KOPT-K1 (cell line): ENCODE results near the gene TMEM214.

Experiments used
- H3K27ac ChIP-seq: fragments of 200-600 bp; sonication (generic); 2 replicates; pipeline ENCODE4 v1.5.1; 2016; ENCODE audit warnings: antibody characterized with exemption, mild to moderate bottlenecking, low read depth, low read length; ENCODE audit not compliant: poor library complexity, severe bottlenecking
- H3K36me3 ChIP-seq: fragments of 200-600 bp; sonication (generic); 2 replicates; pipeline ENCODE4 v1.5.1; 2017; ENCODE audit warnings: antibody characterized with exemption, mild to moderate bottlenecking, low read length, moderate library complexity; ENCODE audit not compliant: insufficient read depth
- H3K9me3 ChIP-seq: fragments of 200-600 bp; sonication (generic); 2 replicates; pipeline ENCODE4 v1.5.1; 2017; ENCODE audit warnings: antibody characterized with exemption, low read length, mild to moderate bottlenecking; ENCODE audit not compliant: insufficient read depth, poor library complexity, severe bottlenecking

TMEM214 gene

DNA sequence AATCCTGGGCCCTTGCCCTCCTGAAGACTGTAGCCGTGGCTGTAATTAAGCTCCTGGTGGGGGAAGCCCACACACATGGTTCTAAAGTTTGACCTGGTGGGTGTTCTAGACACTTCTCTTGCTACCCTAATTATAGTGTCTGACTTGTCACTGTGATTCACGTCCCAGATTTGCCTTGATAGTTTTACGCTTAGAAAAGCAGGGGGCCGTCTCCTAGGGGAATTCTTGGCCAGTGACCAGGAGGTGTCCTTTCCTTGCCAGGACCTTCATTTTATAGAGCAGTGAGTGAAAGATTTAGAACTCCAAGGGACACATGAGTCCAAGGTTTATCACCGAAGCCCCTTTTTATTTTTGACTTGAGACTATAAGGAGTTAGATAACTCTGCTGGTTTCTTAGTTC lies 9.0 kb downstream of the TMEM214 start:
- Histone ChIP-seq H3K9me3 (no peaks in the 10 kb centered on the region), H3K36me3 (peaks cover 67% of the 10 kb centered on the region), H3K27ac (no peak overlapping the region)

DNA sequence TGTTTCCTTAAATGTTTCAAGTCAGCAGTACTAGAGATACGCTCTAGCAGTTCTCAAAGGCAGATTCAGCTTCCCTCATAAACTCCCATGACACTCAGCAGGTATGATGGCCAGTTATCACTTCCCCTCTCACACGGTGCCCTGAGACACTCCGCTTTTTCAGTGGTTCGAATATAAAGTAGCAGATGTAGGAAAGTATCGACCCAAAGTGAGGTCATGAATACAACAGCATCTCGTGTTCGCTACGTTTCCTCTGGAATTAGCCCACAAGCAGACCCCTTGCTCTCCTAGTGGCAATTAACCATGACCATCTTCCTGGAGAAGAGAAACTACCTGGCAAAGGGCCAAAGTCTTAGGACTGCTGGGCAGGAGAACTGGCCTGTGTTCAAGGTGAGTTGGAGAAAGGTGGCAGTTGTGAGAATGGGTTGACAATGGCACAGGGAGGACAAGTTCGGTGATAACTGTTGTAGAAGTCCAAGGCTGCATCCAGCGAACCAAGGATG lies 9.4 kb downstream of the TMEM214 start:
- no peak overlapping the region for H3K27ac ChIP-seq
- no peaks in the 10 kb centered on the region for H3K9me3 ChIP-seq
- H3K36me3 ChIP-seq, result peaks cover 62% of the 10 kb centered on the region

DNA sequence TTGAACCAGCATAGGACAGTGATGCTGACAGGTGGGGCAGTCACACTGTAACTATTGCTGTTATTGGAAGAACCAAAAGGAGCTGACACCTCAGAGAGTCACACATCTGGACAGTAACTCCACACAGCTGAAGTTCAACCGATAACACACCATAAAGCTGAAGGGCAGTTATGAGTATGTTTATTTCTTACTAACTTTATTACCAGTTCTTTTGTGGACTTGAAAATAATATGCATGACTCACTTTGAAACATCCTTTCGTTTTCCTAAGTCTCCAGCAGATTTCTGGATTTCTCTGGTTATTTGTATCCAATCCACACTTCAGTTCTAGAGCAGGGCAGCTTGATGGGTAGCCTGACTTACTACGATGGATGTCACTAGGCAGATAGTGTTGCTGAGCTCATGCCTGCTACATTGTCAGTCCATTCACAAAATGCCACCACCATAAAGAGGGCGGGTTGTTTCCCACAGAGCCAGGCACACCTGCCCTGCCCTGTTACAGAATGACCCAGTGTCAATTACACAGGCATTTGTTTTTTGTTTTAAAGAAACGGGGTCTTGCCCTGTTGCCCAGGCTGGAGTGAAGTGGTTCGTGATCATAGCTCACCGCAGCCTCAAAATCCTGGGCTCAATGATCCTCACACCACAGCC lies 10.3 kb downstream of the TMEM214 start:
- Histone ChIP-seq H3K9me3 (no peaks in the 10 kb centered on the region), H3K36me3 (peaks cover 53% of the 10 kb centered on the region), H3K27ac (no peak overlapping the region)

DNA sequence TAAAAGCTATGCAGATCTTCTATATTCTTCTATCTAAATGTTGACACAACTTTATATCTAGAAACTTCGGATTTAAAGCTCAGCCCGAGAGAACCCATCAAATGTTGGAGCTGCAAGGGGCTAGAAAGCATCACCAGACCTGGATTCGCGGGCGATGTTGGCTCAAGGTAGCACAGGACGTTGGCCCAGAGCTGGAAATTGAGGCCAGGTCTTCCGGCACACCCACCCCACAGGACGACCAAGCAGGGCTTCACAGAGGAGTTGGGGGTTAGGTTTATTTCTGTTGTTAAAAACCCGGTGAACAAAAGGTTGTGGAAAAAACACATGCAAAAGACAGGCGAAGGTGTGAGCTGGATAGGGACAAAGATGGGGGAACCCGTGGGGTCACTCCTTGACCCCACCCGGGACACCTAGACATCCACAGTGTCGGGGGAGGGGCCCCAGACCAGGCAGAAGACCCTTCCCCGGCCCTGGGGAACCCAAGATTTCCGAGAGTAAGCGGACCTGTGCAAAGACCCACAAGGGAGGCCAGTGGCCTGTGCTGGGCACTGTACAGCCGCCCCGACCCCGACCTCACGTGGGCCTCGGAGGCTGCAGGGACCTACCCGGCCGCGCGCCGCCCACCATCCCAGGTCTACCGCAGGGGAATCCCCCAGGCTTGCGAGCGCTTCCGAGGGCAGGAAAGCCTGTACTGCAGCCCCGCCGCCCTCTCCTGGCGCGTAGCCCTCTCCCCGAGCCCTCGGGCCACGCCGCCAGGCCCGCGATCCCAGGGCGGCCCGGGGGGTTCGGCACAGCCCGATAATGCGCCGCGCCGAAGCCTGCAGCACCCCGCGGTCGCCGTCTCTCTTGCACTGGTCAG lies 16.9 kb downstream of the TMEM214 start:
- peak overlapping the region; percentile 88 for H3K27ac ChIP-seq
- H3K9me3 ChIP-seq, result no peaks in the 10 kb centered on the region
- peaks cover 15% of the 10 kb centered on the region for H3K36me3 ChIP-seq

DNA sequence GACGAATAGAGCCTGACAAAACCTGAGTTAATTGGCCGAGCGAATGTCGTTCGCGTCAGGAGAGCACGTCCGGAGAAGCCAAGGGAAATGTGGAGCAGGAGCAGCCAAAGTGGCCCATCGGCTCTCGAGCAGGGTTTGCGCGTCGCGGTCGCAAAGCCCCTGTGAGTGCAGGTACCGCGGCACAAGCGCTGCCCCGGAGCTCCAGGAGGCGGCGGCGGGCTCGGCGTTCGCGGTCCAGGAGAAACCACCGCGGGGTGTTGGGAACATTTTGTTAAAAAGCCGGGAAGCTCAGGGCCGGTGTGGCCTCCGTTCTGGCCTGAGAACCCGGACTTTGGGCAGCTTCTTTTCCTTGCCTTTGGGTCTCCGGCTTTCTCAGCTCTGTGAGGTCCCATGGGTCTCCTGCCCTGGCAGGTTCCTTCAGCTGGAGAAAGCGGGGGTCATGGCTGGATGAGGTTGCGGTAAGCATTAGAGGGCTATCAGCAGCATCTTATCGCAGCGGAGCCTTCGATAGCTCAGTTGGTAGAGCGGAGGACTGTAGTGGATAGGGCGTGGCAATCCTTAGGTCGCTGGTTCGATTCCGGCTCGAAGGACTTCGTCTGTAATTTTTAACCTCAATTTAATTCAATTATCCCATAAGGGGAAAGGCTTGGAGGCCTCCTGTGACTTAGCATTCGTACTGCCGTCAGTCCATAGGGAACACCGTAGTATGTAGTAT lies 17.7 kb downstream of the TMEM214 start:
- peaks cover 23% of the 10 kb centered on the region for H3K36me3 ChIP-seq
- peak overlapping the region; percentile 88 for H3K27ac ChIP-seq
- H3K9me3 ChIP-seq, result no peaks in the 10 kb centered on the region

DNA sequence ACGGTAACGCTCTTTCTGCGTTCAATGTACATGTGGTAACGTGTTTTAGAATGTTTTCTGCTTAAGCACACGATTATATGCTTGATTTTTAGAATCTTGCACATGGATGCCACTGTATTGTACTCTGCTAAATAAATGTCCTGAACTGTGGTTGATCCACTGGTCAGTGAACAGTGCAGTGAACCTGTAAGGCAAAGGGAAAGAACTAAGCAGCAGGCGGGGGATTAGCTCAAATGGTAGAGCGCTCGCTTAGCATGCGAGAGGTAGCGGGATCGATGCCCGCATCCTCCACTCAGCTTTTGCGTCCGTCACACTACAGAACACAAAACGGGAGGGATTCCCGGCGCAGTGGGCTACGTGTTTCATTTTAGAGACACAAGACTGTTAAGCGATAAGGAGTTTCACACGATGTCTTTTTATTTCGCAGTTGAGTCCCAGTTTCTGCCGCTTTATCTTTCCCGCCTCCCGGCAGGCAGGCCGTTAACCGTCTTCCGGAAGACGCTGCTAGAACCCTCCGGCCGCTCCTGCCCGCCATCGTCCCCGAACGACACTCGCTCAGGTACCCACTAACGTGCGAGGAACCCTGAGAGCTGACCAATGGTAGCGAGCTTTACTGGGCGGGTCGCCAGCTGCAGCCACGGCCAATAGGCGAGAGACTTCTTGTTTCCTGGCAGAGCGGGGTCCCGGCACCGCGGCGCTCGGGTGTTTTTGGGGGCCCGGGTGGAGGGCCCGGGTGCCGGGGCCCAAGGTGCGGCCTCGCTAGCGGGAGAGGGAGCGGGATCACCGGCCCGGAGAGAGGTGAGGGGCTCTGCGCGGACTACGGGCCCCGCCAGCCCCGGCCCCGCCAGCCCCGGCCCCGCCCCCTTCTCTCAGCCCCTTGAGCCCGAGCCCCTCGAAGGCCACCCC lies 18.5 kb downstream of the TMEM214 start, which contains the start of gene AGBL5:
Gene AGBL5, plus strand, starts transcription at position 673 of the 906 bp plus-strand sequence. CDS start 1,291 bp downstream, outside the sequence.
- H3K27ac ChIP-seq, result peak within 1 kb of the TSS; percentile 88
- H3K36me3 ChIP-seq, result peaks cover 31% of the 10 kb centered on the region

DNA sequence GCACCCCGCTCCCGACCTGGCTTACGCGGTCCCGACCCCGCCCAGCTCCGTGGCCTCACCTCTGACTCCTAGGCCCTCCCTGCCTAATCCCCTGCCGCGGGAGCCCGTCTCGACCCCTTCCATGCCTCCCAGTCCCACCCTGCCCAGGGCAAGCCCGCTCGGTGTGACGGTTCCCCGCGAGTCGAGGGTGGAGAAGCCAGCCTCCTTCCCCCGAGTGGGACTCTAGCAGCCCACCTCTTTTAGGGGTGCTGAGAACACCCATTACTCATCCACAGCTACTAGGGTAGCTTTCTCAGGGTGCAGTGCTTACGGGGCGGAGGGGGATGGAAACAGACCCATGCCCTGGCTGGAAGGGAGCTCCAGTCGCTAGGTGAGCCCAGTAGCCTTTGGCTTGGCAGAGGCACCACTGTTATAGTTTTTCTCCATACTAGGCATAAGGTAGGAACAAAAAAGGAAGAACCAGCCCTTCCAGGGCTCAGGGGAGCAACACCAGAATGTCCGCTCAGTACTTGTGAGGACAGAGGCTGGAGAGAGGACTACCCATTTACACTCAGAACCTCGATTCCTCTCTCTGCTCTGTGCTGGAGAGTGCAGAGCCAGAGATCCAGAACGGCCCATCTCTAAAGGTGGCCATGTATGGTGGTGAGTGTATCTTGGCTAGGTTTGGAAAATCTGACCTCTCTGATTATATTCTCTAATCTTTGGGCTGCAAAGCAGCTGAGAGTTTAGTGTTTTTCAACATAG lies 19.3 kb downstream of the TMEM214 start:
- H3K36me3 ChIP-seq, result peaks cover 39% of the 10 kb centered on the region
- H3K27ac ChIP-seq, result peak overlapping the region; percentile 88
- H3K9me3 ChIP-seq, result no peaks in the 10 kb centered on the region

More for the DNA sequence above, 18.5 kb downstream of the TMEM214 start, which contains the start of gene AGBL5:
- no peaks in the 10 kb centered on the region for H3K9me3 ChIP-seq

DNA sequence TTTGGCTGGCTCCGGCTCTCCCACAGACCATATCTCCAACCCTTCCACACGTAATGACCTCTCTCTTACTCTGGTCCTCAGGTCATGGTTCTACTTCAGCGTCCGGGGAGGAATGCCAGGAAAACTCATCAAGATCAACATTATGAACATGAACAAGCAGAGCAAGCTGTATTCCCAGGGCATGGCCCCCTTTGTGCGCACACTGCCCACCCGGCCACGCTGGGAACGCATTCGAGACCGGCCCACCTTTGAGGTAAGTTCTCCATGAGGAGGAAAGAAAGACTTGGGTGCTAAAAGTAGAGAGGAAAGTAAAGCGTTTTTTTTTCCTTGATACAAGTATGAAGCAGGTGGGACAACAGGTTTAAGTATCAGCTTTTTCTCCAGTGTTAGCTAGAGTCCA lies 20.6 kb downstream of the TMEM214 start:
- no peaks in the 10 kb centered on the region for H3K9me3 ChIP-seq
- no peak overlapping the region for H3K27ac ChIP-seq
- peaks cover 50% of the 10 kb centered on the region for H3K36me3 ChIP-seq

DNA sequence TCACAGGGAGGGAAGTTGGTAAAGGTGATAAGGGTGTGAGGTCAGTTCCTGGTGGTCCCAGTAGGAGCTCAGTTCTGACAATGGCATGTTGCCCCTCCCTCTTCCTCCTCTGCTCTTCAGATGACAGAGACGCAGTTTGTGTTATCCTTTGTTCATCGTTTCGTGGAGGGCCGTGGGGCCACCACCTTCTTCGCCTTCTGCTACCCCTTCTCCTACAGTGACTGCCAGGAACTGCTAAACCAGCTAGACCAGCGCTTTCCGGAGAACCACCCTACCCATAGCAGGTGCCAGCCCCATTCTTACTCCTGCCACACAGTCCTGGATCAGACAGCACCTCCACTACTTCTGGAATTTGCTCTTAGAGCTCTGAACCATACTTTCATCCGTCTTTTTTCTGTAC lies 21.0 kb downstream of the TMEM214 start:
- H3K36me3 ChIP-seq, result peaks cover 54% of the 10 kb centered on the region
- no peak overlapping the region for H3K27ac ChIP-seq
- no peaks in the 10 kb centered on the region for H3K9me3 ChIP-seq

DNA sequence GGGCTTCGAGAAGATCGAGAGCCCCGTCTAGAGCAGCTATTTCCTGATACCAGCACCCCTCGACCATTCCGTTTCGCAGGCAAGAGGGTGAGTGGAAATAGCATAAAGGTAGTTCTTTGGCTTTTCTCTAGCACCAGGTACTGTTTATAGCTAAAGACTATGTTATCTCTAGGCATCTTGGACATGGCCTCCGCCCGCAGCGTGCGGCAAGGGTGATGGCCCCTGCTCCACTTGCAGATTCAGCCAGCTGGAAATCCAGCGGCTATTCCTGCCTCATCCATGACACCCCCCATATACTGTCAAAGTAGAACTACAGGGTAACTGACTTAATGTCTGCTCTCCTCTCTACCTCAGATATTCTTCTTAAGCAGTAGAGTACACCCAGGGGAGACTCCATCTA lies 22.0 kb downstream of the TMEM214 start:
- Histone ChIP-seq H3K9me3 (no peaks in the 10 kb centered on the region), H3K27ac (no peak overlapping the region), H3K36me3 (peaks cover 64% of the 10 kb centered on the region)

DNA sequence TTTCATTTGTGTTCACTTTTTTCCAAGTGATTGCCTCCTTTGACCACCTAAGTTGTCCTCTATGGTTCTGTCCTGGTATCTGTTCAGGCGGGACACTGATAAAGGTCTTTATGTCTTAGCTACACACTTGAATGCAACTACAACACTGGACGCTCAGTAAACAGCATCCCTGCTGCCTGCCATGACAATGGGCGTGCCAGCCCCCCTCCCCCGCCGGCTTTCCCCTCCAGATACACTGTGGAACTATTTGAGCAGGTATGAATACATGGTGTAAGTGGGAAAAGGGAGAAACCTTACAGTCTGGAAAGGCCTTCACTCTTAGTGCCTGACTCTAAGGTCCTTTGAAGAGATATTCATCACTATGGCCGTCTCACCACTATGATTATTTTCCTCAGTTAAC lies 24.4 kb downstream of the TMEM214 start:
- Histone ChIP-seq H3K9me3 (no peaks in the 10 kb centered on the region), H3K36me3 (peaks cover 75% of the 10 kb centered on the region), H3K27ac (no peak overlapping the region)

DNA sequence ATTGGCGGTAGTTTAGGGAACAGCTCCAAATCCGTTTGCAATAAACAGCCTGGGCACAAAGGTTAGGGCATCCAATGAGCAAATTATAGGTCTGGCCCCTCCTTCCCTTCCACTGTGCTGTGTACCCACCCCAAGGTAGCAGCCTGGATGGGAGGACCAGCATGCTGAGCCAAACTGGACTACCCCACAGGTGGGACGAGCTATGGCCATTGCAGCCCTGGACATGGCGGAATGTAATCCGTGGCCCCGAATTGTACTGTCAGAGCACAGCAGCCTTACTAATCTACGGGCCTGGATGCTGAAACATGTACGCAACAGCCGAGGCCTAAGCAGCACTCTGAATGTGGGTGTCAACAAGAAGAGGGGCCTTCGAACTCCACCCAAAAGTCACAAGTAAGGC lies 25.4 kb downstream of the TMEM214 start:
- H3K9me3 ChIP-seq, result no peaks in the 10 kb centered on the region
- H3K27ac ChIP-seq, result no peak overlapping the region
- H3K36me3 ChIP-seq, result peaks cover 83% of the 10 kb centered on the region

DNA sequence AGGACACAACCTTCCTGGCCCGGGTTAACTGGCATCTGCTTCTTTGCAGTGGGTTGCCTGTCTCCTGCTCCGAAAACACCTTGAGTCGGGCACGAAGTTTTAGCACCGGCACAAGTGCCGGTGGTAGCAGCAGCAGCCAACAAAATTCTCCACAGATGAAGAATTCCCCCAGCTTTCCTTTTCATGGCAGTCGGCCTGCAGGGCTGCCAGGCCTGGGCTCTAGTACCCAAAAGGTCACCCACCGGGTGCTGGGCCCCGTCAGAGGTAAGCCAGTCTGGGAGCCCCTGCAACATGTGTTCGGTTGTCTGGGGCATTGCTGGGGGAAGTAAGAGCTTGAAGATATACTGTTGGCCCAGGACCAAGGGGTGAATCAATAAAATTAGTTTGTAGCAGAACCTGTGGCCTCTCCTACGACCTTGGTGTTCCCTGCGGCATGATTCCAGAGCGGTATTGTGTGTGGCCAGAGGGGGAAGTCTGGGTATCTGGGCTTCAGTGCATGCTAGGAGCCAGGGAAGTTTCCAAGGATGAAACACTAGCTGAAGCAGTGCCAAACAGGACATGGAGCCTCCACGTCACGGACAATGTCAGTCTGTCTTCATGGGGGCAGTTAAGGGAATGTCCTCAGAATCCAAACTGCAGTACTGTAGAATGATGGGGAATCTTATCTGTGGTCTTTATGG lies 26.5 kb downstream of the TMEM214 start:
- H3K27ac ChIP-seq, result no peak overlapping the region
- peaks cover 73% of the 10 kb centered on the region for H3K36me3 ChIP-seq

More for the DNA sequence above, 26.5 kb downstream of the TMEM214 start:
- H3K9me3 ChIP-seq, result no peaks in the 10 kb centered on the region
